Measurements from ENCODE around the gene MALL. TPM values are rescaled to one million over a fixed set of nuclear protein-coding genes. Genes with fewer than 3 reads are reported as not detected.
"Not testable (repeated sequence)": the region's sequence is repeated elsewhere in the genome, so short reads cannot be mapped to it uniquely, and the experiment has no call there.

The MALL gene
- total RNA-seq, 1 experiment from 2014 or later, result 1.5 TPM

DNA sequence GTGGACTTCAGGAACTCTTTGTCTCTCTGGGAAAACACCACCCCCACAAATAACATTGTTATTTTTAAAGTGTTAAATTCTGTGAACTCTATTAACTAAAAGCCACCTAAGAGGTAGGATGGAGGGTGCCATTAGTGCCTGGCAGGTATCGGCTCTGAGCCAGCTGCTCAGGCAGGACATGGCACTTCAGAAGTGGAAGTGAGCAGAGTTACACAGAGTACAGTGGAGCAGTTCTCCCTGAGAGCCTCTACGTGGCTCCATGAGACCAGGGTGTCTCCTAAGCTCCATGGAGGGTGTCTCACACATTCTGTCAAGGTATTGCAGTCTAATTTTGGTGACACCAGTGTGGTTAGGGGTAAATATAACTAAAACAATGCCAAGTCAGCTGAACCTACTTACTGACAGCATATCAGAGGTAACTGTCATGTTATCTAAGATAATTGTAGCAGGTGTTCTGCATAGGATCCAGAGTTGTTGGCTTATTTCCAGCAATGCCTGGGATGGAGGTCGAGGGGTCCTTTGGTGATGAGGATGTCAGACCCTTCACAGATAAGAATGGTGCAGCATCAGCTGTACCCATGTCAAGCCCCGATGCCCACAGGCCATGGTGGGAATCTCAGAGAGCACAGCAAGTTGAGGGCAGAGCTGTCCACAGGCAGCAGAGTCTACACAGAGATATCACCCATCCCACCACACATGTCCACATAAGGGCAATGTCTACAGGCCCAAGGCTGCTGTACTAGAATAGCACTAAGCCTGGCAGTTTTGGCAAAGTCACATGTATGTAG is 8.6 kb upstream of the MALL start:
- in situ Hi-C loops (cut with HindIII; ENCODE audit: low sequenced_read_pairs), result no loop called here

DNA sequence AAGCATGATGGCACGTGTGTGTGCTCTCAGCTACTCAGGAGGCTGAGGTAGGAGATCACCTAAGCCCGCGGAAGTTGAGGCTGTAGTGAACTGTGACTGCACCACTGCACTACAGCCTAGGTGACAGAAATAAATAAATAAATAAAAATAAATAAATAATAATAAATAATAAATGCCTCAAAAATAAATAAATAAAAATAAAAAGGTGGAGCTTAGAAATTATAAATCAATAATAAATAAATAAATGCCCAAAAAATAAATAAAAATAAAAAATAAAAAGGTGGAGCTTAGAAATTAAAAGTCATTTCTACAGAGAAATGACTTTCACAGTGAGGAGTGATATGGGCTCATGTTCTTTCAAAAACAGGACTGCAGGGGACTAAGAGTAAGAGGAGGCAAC is 6.0 kb upstream of the MALL start:
- in situ Hi-C loops (cut with HindIII; ENCODE audit: low sequenced_read_pairs), result no loop called here
- no peak for DNase-seq (ENCODE audit: low spot score)

More for the DNA sequence above, 8.6 kb upstream of the MALL start:
- DNase-seq (ENCODE audit: low spot score), result no peak

DNA sequence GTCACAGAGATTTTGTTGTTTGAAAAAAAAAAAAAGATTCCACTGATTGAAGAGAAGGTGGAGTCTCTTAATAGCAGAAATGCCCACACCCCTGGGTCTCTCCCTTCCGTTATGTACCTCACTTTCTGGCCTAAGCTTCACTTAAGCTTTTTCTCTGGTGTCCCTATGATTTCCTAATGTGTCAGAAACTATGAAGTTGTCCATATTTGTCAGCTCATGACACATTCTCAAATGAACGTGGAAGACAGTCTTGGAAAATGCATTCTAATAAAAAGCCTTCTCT is 5.4 kb upstream of the MALL start:
- in situ Hi-C loops (cut with HindIII; ENCODE audit: low sequenced_read_pairs), result no loop called here
- DNase-seq (ENCODE audit: low spot score), result no peak

DNA sequence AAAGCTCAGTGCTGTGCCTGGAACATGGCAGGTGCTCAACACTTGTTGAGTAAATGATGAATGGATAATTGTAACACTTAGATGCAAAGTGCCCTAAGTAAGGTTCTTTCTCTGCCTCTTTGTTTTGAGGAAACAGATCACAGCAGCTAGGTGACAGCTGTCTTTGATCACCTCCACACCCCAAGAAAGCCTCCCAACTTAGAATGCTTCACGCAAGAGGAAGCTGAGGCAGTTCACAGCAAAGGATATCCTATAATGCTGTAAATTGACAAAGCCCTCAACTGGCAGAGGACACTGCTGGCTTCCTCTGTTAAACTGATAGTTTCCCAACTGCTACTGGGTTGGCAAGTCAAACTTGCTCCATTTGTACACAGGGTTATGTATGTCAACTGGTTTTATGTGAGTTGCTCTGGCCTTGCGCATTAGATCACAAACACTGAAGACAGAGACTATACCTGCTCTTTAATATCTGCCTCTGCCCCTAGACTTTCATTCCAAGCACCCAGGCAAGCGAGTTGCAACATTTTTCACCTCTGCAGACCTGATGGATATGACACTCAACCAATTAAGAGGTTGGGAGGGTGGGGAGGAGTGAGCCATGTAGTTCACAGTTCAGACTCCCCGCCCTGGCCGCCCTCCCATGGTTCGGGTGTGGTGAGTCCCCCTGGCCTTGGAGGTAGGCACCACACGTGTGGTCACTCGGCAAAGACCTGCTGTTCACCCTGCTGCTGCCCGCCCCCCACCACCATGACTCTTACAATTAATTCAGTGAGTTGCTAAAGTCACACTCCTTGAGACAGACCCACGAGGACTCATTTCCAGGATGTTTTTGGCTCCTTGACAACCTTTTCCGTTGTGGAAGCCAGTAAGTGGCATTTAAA is 4.8 kb upstream of the MALL start:
- in situ Hi-C loops (cut with HindIII; ENCODE audit: low sequenced_read_pairs), result no loop called here
- DNase-seq (ENCODE audit: low spot score), result no peak

DNA sequence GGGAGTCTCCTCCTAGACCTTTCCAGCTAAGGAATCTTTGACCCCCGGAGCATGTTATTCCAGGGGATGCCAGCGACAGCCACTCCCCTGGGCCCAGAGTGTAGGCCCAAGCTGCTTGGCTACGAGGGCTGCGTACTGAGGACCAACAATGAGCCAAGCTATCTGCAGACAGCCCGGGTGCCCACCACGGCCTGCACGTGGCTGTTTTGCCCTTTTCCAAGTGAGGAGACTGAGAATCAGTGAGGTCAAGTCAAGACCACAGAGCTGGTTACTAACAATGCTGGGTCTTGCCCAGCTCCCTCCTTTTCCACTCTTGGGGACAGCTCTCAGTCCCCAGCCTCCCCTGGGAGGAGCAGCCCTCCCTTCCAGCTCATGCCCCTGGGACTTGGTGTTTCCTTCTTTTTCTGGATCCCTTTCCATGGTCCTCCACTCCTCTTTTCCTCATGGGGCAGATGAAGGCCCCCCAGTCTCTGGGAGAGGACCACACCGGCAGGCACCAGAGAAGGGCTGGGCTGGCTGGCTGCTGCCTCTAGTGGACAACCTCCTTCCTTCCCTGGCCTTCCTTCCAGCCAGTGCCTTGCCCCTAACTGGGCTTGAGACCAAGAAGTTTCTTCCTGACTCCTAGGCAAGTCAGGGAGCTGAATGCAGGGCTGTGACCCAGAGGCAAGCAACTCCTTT is 550 bp upstream of the MALL start:
- in situ Hi-C loops (cut with HindIII; ENCODE audit: low sequenced_read_pairs), result no loop called here
- no peak for DNase-seq (ENCODE audit: low spot score)

DNA sequence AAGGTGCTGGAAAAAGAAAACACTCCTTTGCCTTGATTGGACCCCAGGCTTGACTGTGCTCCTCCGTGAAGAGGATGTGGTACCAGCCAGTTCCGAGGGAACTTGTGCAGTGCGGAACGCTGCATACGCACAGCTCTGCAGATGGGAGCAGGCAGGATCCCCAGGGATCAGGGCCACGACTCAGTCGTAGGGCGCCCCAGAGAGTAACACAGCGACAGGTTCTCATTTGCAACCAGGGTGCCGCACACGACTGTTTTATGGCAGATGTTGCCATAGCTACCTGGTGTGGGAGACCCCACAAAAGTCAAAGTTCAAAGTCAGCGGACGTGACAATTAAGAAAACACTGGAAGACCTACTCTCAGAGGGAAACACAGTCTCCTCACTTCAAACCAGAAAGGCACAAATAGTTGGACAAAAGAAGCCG is 779 bp downstream of the MALL start:
- in situ Hi-C loops (cut with HindIII; ENCODE audit: low sequenced_read_pairs), result no loop called here
- no peak for DNase-seq (ENCODE audit: low spot score)

DNA sequence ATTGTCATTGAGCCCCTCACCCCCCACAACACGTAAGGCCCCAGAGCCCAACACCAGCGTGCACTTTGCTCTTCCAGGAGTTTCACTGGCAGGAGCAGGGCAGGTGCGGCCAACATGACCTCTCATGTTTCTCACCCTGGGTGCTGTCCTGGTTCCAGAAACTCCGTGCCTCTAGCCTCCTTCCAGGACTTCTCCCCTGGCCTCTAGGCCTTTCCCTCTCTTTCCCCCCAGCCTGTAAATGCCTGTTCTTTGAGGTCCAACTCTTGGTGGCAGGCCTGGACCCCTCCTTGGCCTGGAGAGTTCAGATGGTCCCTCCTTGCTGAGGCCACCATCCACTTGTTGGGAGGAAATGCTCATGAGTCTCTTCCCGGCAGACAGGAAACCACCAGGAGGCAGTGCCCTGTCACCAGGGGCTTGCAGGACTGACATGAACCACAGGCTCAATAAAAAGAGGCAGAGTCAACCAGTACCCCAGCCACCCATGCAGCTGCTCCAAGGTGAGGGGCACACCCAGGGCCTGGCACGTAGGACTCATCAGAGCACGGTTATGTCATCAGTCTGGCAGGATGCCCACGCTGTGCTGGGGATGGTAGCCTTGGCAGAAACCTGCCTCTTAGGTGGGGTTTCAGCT is 1.5 kb downstream of the MALL start:
- DNase-seq (ENCODE audit: low spot score), result no peak
- in situ Hi-C loops (cut with HindIII; ENCODE audit: low sequenced_read_pairs), result no loop called here

DNA sequence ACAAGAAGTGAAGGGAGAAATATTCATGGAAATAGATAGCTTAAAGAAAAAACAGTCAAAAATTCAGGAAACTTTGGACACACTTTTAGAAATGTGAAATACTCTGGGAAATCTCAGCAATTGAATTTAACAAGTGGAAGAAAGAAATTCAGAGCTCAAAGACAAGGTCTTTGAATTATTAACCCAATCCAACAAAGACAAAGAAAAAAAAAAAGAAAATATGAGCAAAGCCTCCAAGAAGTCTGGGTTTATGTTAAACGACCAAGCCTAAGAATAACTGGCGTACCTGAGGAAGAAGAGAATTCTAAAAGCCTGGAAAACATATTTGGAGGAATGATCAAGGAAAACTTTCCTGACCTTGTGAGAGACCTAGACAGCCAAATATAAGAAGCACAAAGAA is 7.3 kb downstream of the MALL start:
- in situ Hi-C loops (cut with HindIII; ENCODE audit: low sequenced_read_pairs); DNase-seq (ENCODE audit: low spot score): not testable (repeated sequence)

DNA sequence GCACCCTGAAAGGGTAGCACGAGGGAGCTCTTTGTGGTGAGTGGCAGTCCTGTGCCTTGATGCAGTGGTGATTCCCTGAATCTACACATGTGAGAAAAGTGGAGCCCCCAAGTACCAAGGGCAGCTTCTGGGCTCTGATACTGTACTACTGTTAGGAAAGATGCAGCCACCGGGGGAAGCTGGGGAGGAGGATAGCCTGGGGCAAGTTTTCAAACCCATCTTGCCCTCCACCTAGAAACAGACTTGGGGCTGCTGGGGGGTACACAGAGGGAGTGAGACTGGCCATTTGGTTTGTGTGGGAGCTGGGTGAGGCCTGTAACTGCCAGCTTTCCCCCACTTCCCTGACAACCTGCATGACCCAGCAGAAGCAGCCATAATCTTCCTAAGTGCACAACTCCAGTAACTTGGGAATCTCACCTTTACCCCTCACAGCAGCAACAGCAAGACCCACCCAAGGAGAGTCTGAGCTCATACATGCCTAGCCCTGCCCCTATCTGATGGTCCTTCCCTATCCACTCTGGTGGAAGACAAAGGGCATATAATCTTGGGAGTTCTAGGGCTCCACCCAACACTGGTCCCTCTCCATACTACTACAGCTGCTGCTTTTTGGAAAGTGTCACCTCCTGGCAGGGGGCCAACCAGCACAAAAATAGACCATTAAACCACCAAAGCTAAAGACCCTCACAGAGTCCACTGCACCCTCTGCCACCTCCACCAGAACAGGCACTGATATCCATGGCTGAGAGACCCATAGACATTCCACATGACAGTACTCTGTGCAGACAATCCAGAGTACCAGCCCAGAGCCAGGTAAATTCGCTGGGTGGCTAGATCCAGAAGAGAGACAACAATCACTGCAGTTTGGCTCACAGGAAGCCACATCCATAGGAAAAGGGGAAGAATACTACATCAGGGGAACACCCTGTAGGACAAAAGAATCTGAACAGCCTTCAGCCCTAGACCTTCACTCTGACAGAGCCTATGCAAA is 8.2 kb downstream of the MALL start:
- DNase-seq (ENCODE audit: low spot score), result no peak
- in situ Hi-C loops (cut with HindIII; ENCODE audit: low sequenced_read_pairs), result no loop called here

DNA sequence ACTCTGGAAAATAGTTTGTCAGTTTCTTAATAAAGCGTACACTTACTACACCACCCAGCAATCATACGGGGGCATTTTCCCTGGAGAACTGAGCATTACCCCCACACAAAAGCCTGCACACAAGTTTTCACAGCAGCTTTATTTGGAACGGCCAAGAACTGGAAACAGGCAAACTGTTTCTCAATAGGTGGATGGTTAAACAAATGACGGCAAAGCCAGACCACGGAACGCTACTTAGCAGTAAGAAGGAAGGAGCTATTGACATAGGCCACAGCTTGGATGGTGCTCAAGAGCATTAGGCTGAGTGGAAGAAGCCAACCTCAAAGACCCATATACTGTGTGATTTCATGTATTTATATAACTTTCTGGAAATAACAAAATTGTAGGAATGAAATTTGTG is 9.0 kb downstream of the MALL start:
- no peak for DNase-seq (ENCODE audit: low spot score)
- in situ Hi-C loops (cut with HindIII; ENCODE audit: low sequenced_read_pairs), result no loop called here

DNA sequence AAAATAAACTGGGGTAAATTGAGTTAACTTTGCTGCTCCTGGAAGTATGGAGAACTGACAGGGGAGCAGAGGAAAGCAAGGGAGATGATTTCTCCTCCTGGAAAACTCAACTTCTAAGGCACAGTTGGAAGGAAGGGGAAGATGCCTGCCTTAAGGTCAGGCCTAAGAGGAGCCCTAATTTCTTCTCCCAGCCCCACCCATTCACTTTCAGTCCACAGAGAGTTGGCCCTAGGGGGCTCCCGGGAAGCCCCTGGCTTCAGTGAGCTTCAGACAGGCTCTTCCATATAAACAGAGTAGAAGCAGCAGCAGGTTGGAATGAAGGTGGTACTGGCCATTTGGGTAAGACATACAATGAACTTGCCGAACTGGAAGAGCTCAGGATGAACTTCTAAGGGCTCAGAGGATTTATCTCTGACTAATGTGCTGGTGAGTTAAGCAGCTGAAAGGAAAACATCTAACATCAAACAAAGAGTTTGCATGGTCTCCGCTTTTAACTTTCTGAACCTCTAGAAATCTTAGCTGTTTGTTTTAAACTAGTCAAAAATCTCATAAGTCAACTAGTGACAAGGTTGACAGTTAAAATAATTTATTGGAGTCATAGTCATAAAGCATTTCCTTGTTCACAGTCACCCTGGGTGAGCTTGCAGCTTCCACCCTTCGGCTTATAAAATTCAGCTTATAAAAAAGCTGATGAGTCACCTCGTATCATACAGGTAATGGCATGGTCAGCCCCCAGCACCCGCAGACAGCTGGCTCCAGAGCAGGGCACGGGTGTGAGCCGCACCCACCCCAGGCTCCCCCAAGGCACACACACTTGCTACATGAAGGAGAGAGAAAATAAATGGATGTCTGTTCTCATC is 9.8 kb downstream of the MALL start:
- DNase-seq (ENCODE audit: low spot score), result no peak
- in situ Hi-C loops (cut with HindIII; ENCODE audit: low sequenced_read_pairs), result no loop called here

DNA sequence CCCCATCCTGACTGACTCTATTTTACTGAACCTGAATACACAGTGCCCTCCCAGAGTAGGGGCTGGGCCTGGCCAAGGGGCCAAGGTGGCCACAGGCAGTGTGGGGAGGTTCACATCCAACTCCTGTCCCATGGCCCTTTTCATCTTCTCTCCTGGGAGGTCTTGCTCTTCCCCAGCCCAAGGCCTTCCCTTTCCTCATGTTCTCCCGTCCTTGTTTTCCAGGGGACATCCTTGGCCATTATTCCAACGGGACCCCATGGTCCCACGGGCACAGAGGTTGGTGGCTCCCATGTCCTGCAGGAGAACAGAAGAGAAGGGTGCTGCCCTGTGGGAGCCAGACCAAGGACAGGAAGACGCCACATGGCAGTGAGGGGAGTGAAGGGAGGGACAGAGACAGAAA is 10.4 kb downstream of the MALL start:
- in situ Hi-C loops (cut with HindIII; ENCODE audit: low sequenced_read_pairs), result no loop called here
- no peak for DNase-seq (ENCODE audit: low spot score)

DNA sequence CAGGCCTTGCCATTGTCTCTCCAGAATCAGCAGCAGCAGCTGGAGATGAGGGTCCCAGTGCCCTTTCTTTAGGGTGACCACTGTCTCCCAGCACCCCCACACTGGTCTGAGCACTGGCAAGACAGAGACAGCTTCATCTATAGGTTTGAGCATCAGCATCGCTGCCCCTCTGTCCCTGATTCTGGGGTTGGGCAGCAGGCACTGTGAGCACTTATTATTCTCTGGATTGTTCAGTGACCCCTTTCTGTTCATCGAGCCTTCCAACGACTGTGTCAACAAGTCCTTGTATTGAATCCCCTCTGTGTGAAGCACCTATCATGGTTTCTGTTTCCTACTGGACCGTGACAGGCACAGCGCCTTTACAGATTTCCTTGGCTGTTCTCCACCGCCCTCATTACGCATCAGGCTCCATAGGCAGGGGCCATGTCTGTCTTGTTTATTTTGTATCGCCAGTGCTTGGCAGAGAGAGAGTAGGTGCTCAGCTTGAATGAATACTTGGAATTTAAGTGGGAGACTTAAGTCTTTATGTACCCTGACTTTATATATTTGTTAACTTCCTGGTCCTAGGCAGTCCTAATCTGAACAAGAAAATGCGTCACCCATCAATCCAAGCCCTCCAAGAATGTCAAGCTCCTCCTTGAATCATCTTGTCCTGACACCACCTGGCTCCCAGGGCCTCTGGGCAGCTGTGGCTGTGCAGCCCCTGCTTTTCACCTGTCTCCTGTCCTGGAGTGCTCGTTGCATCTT is 11.4 kb downstream of the MALL start:
- in situ Hi-C loops (cut with HindIII; ENCODE audit: low sequenced_read_pairs), result no loop called here
- DNase-seq (ENCODE audit: low spot score), result no peak

DNA sequence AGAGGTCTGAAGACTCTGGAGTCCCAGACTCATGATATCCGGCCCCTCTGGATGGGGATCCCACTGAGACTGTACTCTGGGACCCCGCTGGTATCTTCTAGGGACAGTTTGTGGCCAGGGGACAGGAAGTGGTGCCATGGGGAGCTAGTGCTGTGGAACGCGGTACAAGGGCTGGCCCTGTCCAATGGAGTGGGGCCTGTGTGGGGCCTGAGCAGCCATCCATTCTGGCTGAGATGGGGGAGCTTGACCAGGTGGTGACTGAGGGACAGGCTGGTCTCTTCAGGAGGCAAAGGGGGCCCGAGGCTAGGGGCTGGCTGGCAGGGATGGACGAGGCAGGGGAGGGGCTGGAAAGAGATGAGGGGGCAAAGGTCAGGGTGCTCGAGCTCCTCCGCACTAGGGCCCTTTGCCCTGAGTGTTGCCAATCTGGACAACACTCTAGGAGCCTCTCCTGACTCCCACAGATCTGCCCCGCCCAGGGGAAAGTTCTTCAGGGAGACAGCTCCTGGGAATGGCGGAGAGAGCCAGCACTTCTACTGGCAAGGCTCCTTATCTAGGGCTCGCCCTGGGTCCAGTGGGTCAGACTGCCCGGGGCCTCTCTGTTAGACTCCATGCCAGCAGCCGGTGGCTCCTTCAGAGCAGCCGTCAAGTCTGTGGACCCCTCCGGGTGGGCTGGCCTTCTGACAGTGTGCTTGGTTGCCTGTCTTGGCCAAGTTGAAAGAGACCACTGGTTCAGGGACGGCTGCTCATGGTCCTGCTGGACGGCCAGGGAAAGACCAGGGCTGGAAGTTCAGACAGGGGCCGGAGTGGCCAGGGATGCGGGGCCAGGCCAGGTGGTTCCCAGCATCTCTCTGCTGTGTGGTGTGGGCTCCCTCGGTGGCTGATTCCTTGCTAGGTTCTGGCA is 12.3 kb downstream of the MALL start:
- in situ Hi-C loops (cut with HindIII; ENCODE audit: low sequenced_read_pairs), result no loop called here
- DNase-seq (ENCODE audit: low spot score), result no peak

DNA sequence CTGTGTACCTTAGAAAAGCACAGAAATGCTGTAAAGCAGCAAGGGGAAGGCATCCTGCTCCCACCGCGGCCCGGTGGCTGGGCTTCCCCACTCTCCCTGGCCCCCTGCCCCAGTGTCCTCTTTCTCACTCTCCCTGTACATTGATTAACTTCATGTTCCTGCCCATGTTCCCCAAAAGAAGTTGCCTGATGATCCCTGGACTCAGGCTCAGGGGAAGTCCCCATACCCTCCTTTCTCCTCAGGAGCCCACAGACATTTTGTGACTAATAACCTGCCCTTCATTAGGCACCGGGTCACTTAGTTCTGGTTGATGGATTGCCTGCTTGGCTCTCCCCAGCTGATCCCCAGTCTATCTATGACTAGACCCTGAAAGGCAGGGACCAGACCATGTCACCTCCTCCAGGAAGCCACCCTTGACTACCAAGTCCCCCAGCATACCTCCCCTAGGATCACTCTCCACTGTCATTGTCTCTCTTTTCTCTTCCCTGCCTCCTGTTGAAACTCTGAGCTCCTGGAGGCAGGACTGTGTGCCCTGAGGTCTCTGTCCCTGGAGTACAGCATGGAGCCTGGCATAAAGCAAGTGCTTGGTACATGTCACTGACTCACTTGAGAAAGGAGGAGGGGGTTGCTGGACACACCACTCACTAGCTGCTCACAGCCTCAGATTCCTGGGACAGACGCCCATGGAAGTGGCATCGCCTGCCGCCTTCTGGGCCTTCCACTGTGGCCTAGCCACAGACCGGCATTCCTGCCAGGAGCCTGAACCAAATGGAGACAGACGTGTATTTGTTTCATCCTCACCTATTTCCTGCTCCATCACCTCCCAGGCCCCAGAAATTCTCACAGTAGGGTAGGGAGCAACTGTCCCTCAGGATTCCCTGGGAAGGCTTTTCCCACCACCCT is 13.5 kb downstream of the MALL start:
- in situ Hi-C loops (cut with HindIII; ENCODE audit: low sequenced_read_pairs), result no loop called here
- DNase-seq (ENCODE audit: low spot score), result no peak
